Tibial nerve (tissue), 4 donors: Measurements from ENCODE around the gene GPR183.

Experiments
- EP300 ChIP-seq, 2 donors: sonication (generic); formaldehyde crosslinking; IDR thresholded peaks; one replicate each; pipeline ENCODE4 v1.6.1; 2017; ENCODE audit warnings: antibody characterized with exemption in 2 of 2, mild to moderate bottlenecking in 1 of 2
- POLR2A ChIP-seq, 2 donors: fragments of 450-650 bp; IDR thresholded peaks; one replicate each; pipeline ENCODE4 v1.6.1; 2017; ENCODE audit warnings: antibody characterized with exemption in 2 of 2, mild to moderate bottlenecking in 2 of 2, moderate library complexity in 2 of 2
- TF ChIP-seq, protein P1 (sequence below), 5 experiments: fragments of 200-600 bp in 3 of 5; fragments of 450-650 bp in 2 of 5; sonication (generic) in 3 of 5; IDR thresholded peaks; one replicate each; pipeline ENCODE4 v1.5.1; 2016 to 2019; ENCODE audit warnings: antibody characterized with exemption in 5 of 5, mild to moderate bottlenecking in 3 of 5, moderate library complexity in 2 of 5

GRCh38 chr13:99339230-99339721 is 32.1 kb upstream of the GPR183 start:
- TF ChIP-seq, protein P1, sequence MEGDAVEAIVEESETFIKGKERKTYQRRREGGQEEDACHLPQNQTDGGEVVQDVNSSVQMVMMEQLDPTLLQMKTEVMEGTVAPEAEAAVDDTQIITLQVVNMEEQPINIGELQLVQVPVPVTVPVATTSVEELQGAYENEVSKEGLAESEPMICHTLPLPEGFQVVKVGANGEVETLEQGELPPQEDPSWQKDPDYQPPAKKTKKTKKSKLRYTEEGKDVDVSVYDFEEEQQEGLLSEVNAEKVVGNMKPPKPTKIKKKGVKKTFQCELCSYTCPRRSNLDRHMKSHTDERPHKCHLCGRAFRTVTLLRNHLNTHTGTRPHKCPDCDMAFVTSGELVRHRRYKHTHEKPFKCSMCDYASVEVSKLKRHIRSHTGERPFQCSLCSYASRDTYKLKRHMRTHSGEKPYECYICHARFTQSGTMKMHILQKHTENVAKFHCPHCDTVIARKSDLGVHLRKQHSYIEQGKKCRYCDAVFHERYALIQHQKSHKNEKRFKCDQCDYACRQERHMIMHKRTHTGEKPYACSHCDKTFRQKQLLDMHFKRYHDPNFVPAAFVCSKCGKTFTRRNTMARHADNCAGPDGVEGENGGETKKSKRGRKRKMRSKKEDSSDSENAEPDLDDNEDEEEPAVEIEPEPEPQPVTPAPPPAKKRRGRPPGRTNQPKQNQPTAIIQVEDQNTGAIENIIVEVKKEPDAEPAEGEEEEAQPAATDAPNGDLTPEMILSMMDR (IDR thresholded peaks at IDR 0.05): no peak
- no peak for TF ChIP-seq EP300 (IDR thresholded peaks at IDR 0.05)
- no peak for TF ChIP-seq POLR2A (IDR thresholded peaks at IDR 0.05)
